ENCODE results near the gene BAMBI. TPM values are rescaled to one million over a fixed set of nuclear protein-coding genes. Genes with fewer than 3 reads are reported as not detected.

The BAMBI gene
- total and polyA plus RNA-seq, 8 donors: 7.5 to 150 (median 127) TPM

DNA sequence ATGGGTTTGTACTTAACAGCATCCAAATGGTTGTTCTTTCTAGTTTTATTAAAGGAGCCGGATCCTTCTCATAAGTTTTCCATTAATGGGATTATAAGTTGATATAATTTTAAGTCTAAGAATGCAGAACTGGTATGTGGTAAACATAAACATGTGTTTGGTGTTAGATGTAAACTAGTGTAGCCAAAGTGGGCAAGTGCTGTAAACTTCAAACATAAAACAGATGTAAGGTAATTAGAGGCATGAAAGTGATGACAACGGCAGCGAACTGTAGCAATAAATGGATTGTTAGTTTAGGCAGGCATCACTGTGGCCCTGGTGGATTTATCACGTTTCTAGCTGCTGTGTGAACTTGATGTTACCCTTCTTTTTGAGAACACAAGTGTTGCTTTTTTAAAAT, 37.9 kb downstream of the BAMBI start:
- H3K4me1 ChIP-seq: no peaks in the 10 kb centered on the region
- TF ChIP-seq, protein P1, sequence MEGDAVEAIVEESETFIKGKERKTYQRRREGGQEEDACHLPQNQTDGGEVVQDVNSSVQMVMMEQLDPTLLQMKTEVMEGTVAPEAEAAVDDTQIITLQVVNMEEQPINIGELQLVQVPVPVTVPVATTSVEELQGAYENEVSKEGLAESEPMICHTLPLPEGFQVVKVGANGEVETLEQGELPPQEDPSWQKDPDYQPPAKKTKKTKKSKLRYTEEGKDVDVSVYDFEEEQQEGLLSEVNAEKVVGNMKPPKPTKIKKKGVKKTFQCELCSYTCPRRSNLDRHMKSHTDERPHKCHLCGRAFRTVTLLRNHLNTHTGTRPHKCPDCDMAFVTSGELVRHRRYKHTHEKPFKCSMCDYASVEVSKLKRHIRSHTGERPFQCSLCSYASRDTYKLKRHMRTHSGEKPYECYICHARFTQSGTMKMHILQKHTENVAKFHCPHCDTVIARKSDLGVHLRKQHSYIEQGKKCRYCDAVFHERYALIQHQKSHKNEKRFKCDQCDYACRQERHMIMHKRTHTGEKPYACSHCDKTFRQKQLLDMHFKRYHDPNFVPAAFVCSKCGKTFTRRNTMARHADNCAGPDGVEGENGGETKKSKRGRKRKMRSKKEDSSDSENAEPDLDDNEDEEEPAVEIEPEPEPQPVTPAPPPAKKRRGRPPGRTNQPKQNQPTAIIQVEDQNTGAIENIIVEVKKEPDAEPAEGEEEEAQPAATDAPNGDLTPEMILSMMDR (IDR thresholded peaks at IDR 0.05): no peak
- H3K27ac ChIP-seq: no peak overlapping the region
- no peak overlapping the region for H3K4me3 ChIP-seq
- peaks cover 0 to 15% of the 10 kb centered on the region in 2 donors for H3K27me3 ChIP-seq
- ATAC-seq: no peak
- H3K36me3 ChIP-seq: no peaks in the 10 kb centered on the region
- H3K9me3 ChIP-seq: no peaks in the 10 kb centered on the region
- intact Hi-C loops (cut with DNase I): no loop called here
- no peak for DNase-seq

DNA sequence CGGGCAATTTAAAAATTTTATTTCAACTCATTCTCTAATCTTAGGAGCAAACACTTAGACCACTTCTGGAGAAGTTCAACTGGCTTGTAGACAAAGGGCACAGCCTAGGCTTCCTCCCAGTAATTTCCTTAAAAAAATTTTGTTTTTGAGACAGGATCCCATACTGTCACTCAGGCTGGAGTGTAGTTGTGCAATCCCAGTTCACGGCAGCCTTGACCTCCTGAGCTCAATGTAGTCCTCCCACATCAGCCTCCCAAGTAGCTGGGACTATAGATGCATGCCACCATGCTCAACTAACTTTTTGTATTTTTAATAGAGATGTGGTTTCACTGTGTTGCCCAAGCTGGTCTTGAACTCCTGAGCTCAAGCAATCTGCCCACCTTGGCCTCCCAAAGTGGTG, 38.4 kb downstream of the BAMBI start:
- TF ChIP-seq, protein P1 (IDR thresholded peaks at IDR 0.05): no peak
- ATAC-seq (no peak), DNase-seq (no peak)
- no peak overlapping the region for H3K4me3 ChIP-seq
- H3K4me1 ChIP-seq: no peaks in the 10 kb centered on the region
- H3K27ac ChIP-seq: no peak overlapping the region
- peaks cover 0 to 20% of the 10 kb centered on the region in 2 donors for H3K27me3 ChIP-seq
- no peaks in the 10 kb centered on the region for H3K9me3 ChIP-seq
- intact Hi-C loops (cut with DNase I): no loop called here
- no peaks in the 10 kb centered on the region for H3K36me3 ChIP-seq

DNA sequence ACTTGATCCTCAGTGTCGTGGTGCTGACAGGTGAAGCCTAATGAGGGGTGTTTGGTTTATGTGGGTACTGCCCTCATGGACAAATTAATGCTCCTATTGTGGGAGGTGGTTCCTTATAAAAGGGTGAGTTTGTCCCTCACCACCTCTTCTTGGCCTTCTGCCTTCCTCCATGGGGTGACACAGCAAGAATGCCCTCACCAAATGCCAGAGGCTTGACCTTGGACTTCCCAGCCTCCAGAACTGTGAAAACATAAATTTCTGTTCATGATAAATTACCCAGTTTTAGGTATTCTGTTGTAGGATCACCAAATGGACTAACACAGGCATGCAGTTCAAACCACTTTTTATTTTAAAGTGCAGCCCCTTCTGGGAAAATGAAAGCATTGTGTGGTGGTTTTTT, 39.4 kb downstream of the BAMBI start:
- Histone ChIP-seq H3K36me3 (no peaks in the 10 kb centered on the region), H3K27me3 (peaks cover 2 to 30% of the 10 kb centered on the region in 2 donors), H3K4me3 (no peak overlapping the region), H3K4me1 (no peaks in the 10 kb centered on the region), H3K27ac (no peak overlapping the region), H3K9me3 (no peaks in the 10 kb centered on the region)
- intact Hi-C loops (cut with DNase I): no loop called here
- ATAC-seq (no peak), DNase-seq (no peak)
- TF ChIP-seq, protein P1 (IDR thresholded peaks at IDR 0.05): no peak

DNA sequence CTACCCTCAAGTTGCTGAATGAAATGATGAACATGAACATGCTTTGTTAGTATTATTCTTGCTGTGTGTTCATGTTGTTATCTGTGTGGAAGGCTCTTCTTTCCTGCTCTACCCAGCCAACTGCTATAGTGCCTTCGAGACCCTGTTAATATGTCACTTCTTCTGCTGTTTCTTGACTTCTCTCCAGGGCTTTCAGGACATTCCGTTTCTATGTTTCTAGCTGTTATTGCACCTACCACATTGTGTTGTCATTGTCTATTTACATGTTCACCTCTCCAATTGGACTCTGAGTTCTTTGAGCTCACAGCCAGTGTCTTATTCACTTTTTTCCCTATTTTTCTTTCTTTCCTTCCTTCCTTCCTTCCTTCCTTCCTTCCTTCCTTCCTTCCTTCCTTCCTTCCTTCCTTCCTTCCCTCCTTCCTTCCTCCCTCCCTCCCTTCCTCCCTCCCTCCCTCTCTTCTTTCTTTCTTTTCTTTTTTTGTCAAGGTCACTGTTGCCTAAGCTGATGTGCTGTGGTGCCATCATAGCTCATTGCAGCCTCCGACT, 40.4 kb downstream of the BAMBI start:
- no peak overlapping the region for H3K4me3 ChIP-seq
- no peaks in the 10 kb centered on the region for H3K4me1 ChIP-seq
- peaks cover 7 to 40% of the 10 kb centered on the region in 2 donors for H3K27me3 ChIP-seq
- no peaks in the 10 kb centered on the region for H3K9me3 ChIP-seq
- no peak overlapping the region for H3K27ac ChIP-seq
- ATAC-seq (no peak), DNase-seq (no peak)
- TF ChIP-seq, protein P1 (IDR thresholded peaks at IDR 0.05): no peak
- intact Hi-C loops (cut with DNase I): no loop called here
- no peaks in the 10 kb centered on the region for H3K36me3 ChIP-seq

GRCh38 chr10:28719789-28720436, 42.6 kb downstream of the BAMBI start:
- TF ChIP-seq, protein P1 (IDR thresholded peaks at IDR 0.05): no peak
- Histone ChIP-seq H3K4me1 (no peaks in the 10 kb centered on the region), H3K4me3 (no peak overlapping the region), H3K9me3 (no peaks in the 10 kb centered on the region), H3K27ac (no peak overlapping the region), H3K27me3 (peaks cover 7 to 61% of the 10 kb centered on the region in 2 donors), H3K36me3 (no peaks in the 10 kb centered on the region)
- no peak for DNase-seq
- intact Hi-C loops (cut with DNase I): no loop called here
- ATAC-seq: no peak

Measured in left lung (tissue), 10 donors.